Limb (tissue), 2 donors: ENCODE data around the gene LPIN2.
"Not testable (repeated sequence)": the region's sequence is repeated elsewhere in the genome, so short reads cannot be mapped to it uniquely, and the experiment has no call there.

Experiments used
- DNase-seq, 2 donors: peaks; one replicate each; pipeline ENCODE4 v3.0.0-alpha.2; 2016; ENCODE audit errors: extremely low spot score in 2 of 2

LPIN2 gene

GRCh38 chr18:3010086-3010485, 2.9 kb downstream of the LPIN2 start:
- DNase-seq = no peak

- DNase-seq = no peak
Measured at GRCh38 chr18:3008541-3008940, 4.4 kb downstream of the LPIN2 start.

GRCh38 chr18:3007491-3007890, 5.5 kb downstream of the LPIN2 start:
- DNase-seq = no peak

GRCh38 chr18:3005462-3005861, 7.5 kb downstream of the LPIN2 start:
- DNase-seq = no peak

- not testable (repeated sequence) for DNase-seq
Measured at GRCh38 chr18:3003766-3004165, 9.2 kb downstream of the LPIN2 start.

GRCh38 chr18:3002732-3003131, 10.2 kb downstream of the LPIN2 start:
- no peak for DNase-seq

- no peak for DNase-seq
Measured at GRCh38 chr18:2998644-2999043, 14.3 kb downstream of the LPIN2 start.

GRCh38 chr18:2997846-2998564, 14.9 kb downstream of the LPIN2 start:
- no peak for DNase-seq

GRCh38 chr18:2997429-2997828, 15.5 kb downstream of the LPIN2 start:
- DNase-seq = no peak

GRCh38 chr18:2994603-2995432, 18.1 kb downstream of the LPIN2 start:
- no peak for DNase-seq

GRCh38 chr18:2994020-2994589, 18.8 kb downstream of the LPIN2 start:
- DNase-seq = no peak

GRCh38 chr18:2992995-2993877, 19.7 kb downstream of the LPIN2 start:
- no peak for DNase-seq

- DNase-seq = no peak
Measured at GRCh38 chr18:2990956-2991640, 21.8 kb downstream of the LPIN2 start.

GRCh38 chr18:2987876-2988790, 24.8 kb downstream of the LPIN2 start:
- DNase-seq = no peak

GRCh38 chr18:2986150-2986865, 26.6 kb downstream of the LPIN2 start:
- DNase-seq = no peak

GRCh38 chr18:2985628-2986027, 27.3 kb downstream of the LPIN2 start:
- no peak for DNase-seq

- no peak for DNase-seq
Measured at GRCh38 chr18:2984703-2985261, 28.2 kb downstream of the LPIN2 start.

- no peak for DNase-seq
Measured at GRCh38 chr18:2984091-2984490, 28.9 kb downstream of the LPIN2 start.

GRCh38 chr18:2983296-2983695, 29.6 kb downstream of the LPIN2 start:
- no peak for DNase-seq
